ENCODE measurements around the gene GPR132.
"Not testable (repeated sequence)": the region's sequence is repeated elsewhere in the genome, so short reads cannot be mapped to it uniquely, and the experiment has no call there.

The GPR132 gene

GRCh38 chr14:105082703-105083102 lies 17.5 kb upstream of the GPR132 start:
- ChIA-PET POLR2A (no interaction called here), CTCF (no interaction called here)
- DNase-seq (ENCODE audit: extremely low spot score), result no peak
- no peak for TF ChIP-seq NFRKB (IDR thresholded peaks at IDR 0.05)
- no peak for TF ChIP-seq PKNOX1 (IDR thresholded peaks at IDR 0.05)
- TF ChIP-seq FOXM1 (IDR thresholded peaks at IDR 0.05; ENCODE audit: borderline replicate concordance), result no peak
- TF ChIP-seq ZNF384 (IDR thresholded peaks at IDR 0.05), result no peak
- TF ChIP-seq LEF1 (IDR thresholded peaks at IDR 0.05; ENCODE audit: borderline replicate concordance), result no peak
- no peak for TF ChIP-seq BHLHE40 (IDR thresholded peaks at IDR 0.05; ENCODE audit: borderline replicate concordance)
- no peak for TF ChIP-seq ARNT (IDR thresholded peaks at IDR 0.05)
- no peak for TF ChIP-seq FOXK2 (IDR thresholded peaks at IDR 0.05)
- no peak for TF ChIP-seq SP1 (IDR thresholded peaks at IDR 0.05)
- no peak for TF ChIP-seq ELF4 (IDR thresholded peaks at IDR 0.05)
- TF ChIP-seq CTBP1 (IDR thresholded peaks at IDR 0.05; ENCODE audit: borderline replicate concordance), result no peak
- no peak for TF ChIP-seq TARDBP (IDR thresholded peaks at IDR 0.05)
- TF ChIP-seq HDGF (IDR thresholded peaks at IDR 0.05; ENCODE audit: borderline replicate concordance), result no peak
- no peak for TF ChIP-seq SUZ12 (IDR thresholded peaks at IDR 0.05)
- TF ChIP-seq L3MBTL2 (conservative IDR thresholded peaks at IDR 0.05), result no peak
- TF ChIP-seq FOXA1 (IDR thresholded peaks at IDR 0.05), result no peak

- ChIA-PET POLR2A (interaction anchor here (0.6 to 1.0 kb wide), 3 partner anchors 10 to 96 kb away, joined by 3 to 5 read pairs (median 3); partner anchors contain the start of gene CLBA1), CTCF (interaction anchor here (1.0 kb wide), 1 partner anchor 106 kb away, joined by 3 read pairs; no protein-coding TSS in a partner anchor)
- DNase-seq (ENCODE audit: extremely low spot score), result not testable (repeated sequence)
Measured at GRCh38 chr14:105081473-105081872, 16.2 kb upstream of the GPR132 start.

- no peak for DNase-seq (ENCODE audit: extremely low spot score)
- no peak for TF ChIP-seq ZNF384 (IDR thresholded peaks at IDR 0.05)
- TF ChIP-seq ELF4 (IDR thresholded peaks at IDR 0.05), result no peak
- no peak for TF ChIP-seq LEF1 (IDR thresholded peaks at IDR 0.05; ENCODE audit: borderline replicate concordance)
- no peak for TF ChIP-seq SUZ12 (IDR thresholded peaks at IDR 0.05)
- TF ChIP-seq PKNOX1 (IDR thresholded peaks at IDR 0.05), result no peak
- no peak for TF ChIP-seq FOXK2 (IDR thresholded peaks at IDR 0.05)
- TF ChIP-seq ARNT (IDR thresholded peaks at IDR 0.05), result no peak
- no peak for TF ChIP-seq L3MBTL2 (conservative IDR thresholded peaks at IDR 0.05)
- no peak for TF ChIP-seq BHLHE40 (IDR thresholded peaks at IDR 0.05; ENCODE audit: borderline replicate concordance)
- no peak for TF ChIP-seq TARDBP (IDR thresholded peaks at IDR 0.05)
- TF ChIP-seq CTBP1 (IDR thresholded peaks at IDR 0.05; ENCODE audit: borderline replicate concordance), result no peak
- no peak for TF ChIP-seq HDGF (IDR thresholded peaks at IDR 0.05; ENCODE audit: borderline replicate concordance)
- TF ChIP-seq NFRKB (IDR thresholded peaks at IDR 0.05), result no peak
- TF ChIP-seq SP1 (IDR thresholded peaks at IDR 0.05), result no peak
- no peak for TF ChIP-seq FOXM1 (IDR thresholded peaks at IDR 0.05; ENCODE audit: borderline replicate concordance)
- no peak for TF ChIP-seq FOXA1 (IDR thresholded peaks at IDR 0.05)
- CTCF ChIA-PET, result no interaction called here
- POLR2A ChIA-PET, result no interaction called here
Measured at GRCh38 chr14:105080161-105080560, 14.9 kb upstream of the GPR132 start.

GRCh38 chr14:105078294-105078693 lies 13.1 kb upstream of the GPR132 start:
- ChIA-PET POLR2A (no interaction called here), CTCF (no interaction called here)
- no peak for TF ChIP-seq FOXM1 (IDR thresholded peaks at IDR 0.05; ENCODE audit: borderline replicate concordance)
- no peak for TF ChIP-seq SUZ12 (IDR thresholded peaks at IDR 0.05)
- no peak for TF ChIP-seq L3MBTL2 (conservative IDR thresholded peaks at IDR 0.05)
- DNase-seq (ENCODE audit: extremely low spot score), result no peak

- POLR2A ChIA-PET, result no interaction called here
- TF ChIP-seq HDGF (IDR thresholded peaks at IDR 0.05; ENCODE audit: borderline replicate concordance), result no peak
- TF ChIP-seq LEF1 (IDR thresholded peaks at IDR 0.05; ENCODE audit: borderline replicate concordance), result no peak
- TF ChIP-seq ZNF384 (IDR thresholded peaks at IDR 0.05), result no peak
- no peak for TF ChIP-seq NFRKB (IDR thresholded peaks at IDR 0.05)
- CTCF ChIA-PET, result no interaction called here
- DNase-seq (ENCODE audit: extremely low spot score), result no peak
Measured at GRCh38 chr14:105077649-105077995, 12.4 kb upstream of the GPR132 start.

GRCh38 chr14:105076805-105077648 lies 11.8 kb upstream of the GPR132 start:
- POLR2A ChIA-PET, result no interaction called here
- DNase-seq (ENCODE audit: extremely low spot score), result no peak
- CTCF ChIA-PET, result no interaction called here

More at GRCh38 chr14:105076805-105077648, 11.8 kb upstream of the GPR132 start:
- TF ChIP-seq PKNOX1 (IDR thresholded peaks at IDR 0.05) (no peak), HDGF (IDR thresholded peaks at IDR 0.05; ENCODE audit: borderline replicate concordance) (no peak), FOXM1 (IDR thresholded peaks at IDR 0.05; ENCODE audit: borderline replicate concordance) (no peak)
